Bronchial epithelial cell (primary cell): Measurements from ENCODE around the gene IL6. TPM values are rescaled to one million over a fixed set of nuclear protein-coding genes. Genes with fewer than 3 reads are reported as not detected.
"Not testable (repeated sequence)": the region's sequence is repeated elsewhere in the genome, so short reads cannot be mapped to it uniquely, and the experiment has no call there.

Experiments used
- DNase-seq: peaks from one replicate; pipeline ENCODE4 v3.0.0-alpha.2; 2010; ENCODE audit warnings: low read depth
- FAIRE-seq: peaks from 2 replicates; lab custom pipeline; 2011; peaks lifted over from hg19 to GRCh38; lab: Jason Lieb, UNC
- H3K27me3 ChIP-seq: 2 replicates; pipeline ENCODE4 v1.5.1; 2011; ENCODE audit warnings: low read length; ENCODE audit not compliant: control insufficient read depth, insufficient read depth
- H3K36me3 ChIP-seq: 2 replicates; pipeline ENCODE4 v1.5.1; 2011; ENCODE audit warnings: low read length; ENCODE audit not compliant: control insufficient read depth, insufficient read depth
- H3K4me3 ChIP-seq: 2 replicates; pipeline ENCODE4 v1.5.1; 2011; ENCODE audit warnings: mild to moderate bottlenecking, low read depth, low read length, control low read depth
- CTCF ChIP-seq: IDR thresholded peaks from 2 replicates; pipeline ENCODE4 v1.5.1; 2011; ENCODE audit warnings: mild to moderate bottlenecking, moderate library complexity, low read length, control low read depth, inconsistent platforms; ENCODE audit not compliant: insufficient read depth, severe bottlenecking
- total RNA-seq: library from RNA; depleted of rRNA; stranded (reverse); fragments of >200 nt; gene quantifications from 2 replicates; pipeline ENCODE4 v1.2.1, GENCODE V29; 2014

Gene IL6
- 0.13 and 0.53 TPM in 2 replicates for total RNA-seq

GRCh38 chr7:22726907-22727713 is at the start of gene IL6:
TSS of gene IL6 (plus strand) at chr7:22727200. CDS start at chr7:22727263, 63 bp downstream.
- no peak for TF ChIP-seq CTCF
- Histone ChIP-seq H3K36me3 (no peaks in the 10 kb centered on the region), H3K4me3 (no peak within 1 kb of the TSS), H3K27me3 (no peaks in the 10 kb centered on the region)
- DNase-seq (peak; percentile 84), FAIRE-seq (no peak)

GRCh38 chr7:22677263-22677662 is 49.7 kb upstream of the IL6 start:
- not testable (repeated sequence) for DNase-seq, H3K27me3 ChIP-seq, FAIRE-seq, H3K4me3 ChIP-seq, H3K36me3 ChIP-seq

- Histone ChIP-seq H3K36me3 (no peaks in the 10 kb centered on the region), H3K4me3 (no peak overlapping the region), H3K27me3 (peaks cover 8% of the 10 kb centered on the region)
- FAIRE-seq (no peak), DNase-seq (no peak)
- TF ChIP-seq CTCF, result no peak
These were observed 49.3 kb upstream of the IL6 start for GRCh38 chr7:22677680-22678079.

- TF ChIP-seq CTCF, result no peak
- no peak for FAIRE-seq
These were observed 46.5 kb upstream of the IL6 start for GRCh38 chr7:22680482-22680911.

GRCh38 chr7:22681312-22681711 is 45.7 kb upstream of the IL6 start:
- FAIRE-seq, result no peak
- TF ChIP-seq CTCF, result no peak
- Histone ChIP-seq H3K4me3 (no peak overlapping the region), H3K36me3 (no peaks in the 10 kb centered on the region), H3K27me3 (peaks cover 13% of the 10 kb centered on the region)
- no peak for DNase-seq

More at GRCh38 chr7:22680482-22680911, 46.5 kb upstream of the IL6 start:
- DNase-seq, result no peak
- Histone ChIP-seq H3K4me3 (no peak overlapping the region), H3K36me3 (no peaks in the 10 kb centered on the region), H3K27me3 (peaks cover 13% of the 10 kb centered on the region)

GRCh38 chr7:22681852-22682657 is 44.9 kb upstream of the IL6 start:
- DNase-seq (no peak), FAIRE-seq (no peak)
- no peak for TF ChIP-seq CTCF
- H3K4me3 ChIP-seq, result no peak overlapping the region
- no peaks in the 10 kb centered on the region for H3K36me3 ChIP-seq
- peaks cover 13% of the 10 kb centered on the region for H3K27me3 ChIP-seq
